GM10248 (cell line): ENCODE measurements around the gene SMARCB1.

Experiments used
- CTCF ChIA-PET: fragments of 300-600 bp; sonication (Branson Sonifier 250); formaldehyde crosslinking; extraction: SDS; loops from one replicate; lab custom pipeline; 2021; ENCODE audit warnings: antibody characterized with exemption; lab: Yijun Ruan, JAX
- POLR2A ChIA-PET: fragments of 350-650 bp; sonication (Branson Sonifier 250); formaldehyde crosslinking; extraction: SDS; loops from one replicate; lab custom pipeline; 2020; ENCODE audit warnings: antibody characterized with exemption; lab: Yijun Ruan, JAX
- DNase-seq: peaks from one replicate; pipeline ENCODE4 v3.0.0; 2012; ENCODE audit errors: extremely low spot score
- CTCF ChIP-seq: IDR thresholded peaks from 2 replicates; pipeline ENCODE4 v1.5.1; 2012; ENCODE audit warnings: mild to moderate bottlenecking, low read depth; ENCODE audit errors: extremely low read depth, missing control alignments, control extremely low read depth

SMARCB1 gene

GRCh38 chr22:23837911-23838680 is 51.3 kb downstream of the SMARCB1 start:
- DNase-seq = no peak
- no peak for TF ChIP-seq CTCF
- POLR2A ChIA-PET = no interaction called here
- CTCF ChIA-PET = interaction anchor here (0.9 to 1.2 kb wide), 2 partner anchors 12 to 15 kb away, joined by 3 to 5 read pairs; no protein-coding TSS in a partner anchor

GRCh38 chr22:23838681-23839468 is 52.1 kb downstream of the SMARCB1 start, which contains the start of gene DERL3:
Gene DERL3 (minus strand): TSS chr22:23839006. CDS start chr22:23838987, 19 bp downstream.
- ChIA-PET POLR2A (no interaction called here), CTCF (interaction anchor here (0.9 kb wide), 1 partner anchor 11 kb away, joined by 5 read pairs; no protein-coding TSS in a partner anchor)
- DNase-seq = peak; percentile 94
- no peak for TF ChIP-seq CTCF

- DNase-seq = no peak
- TF ChIP-seq CTCF = no peak
- CTCF ChIA-PET = no interaction called here
- POLR2A ChIA-PET = no interaction called here
Observed at GRCh38 chr22:23840026-23840425, 53.3 kb downstream of the SMARCB1 start.

- ChIA-PET POLR2A (no interaction called here), CTCF (no interaction called here)
- DNase-seq = no peak
- TF ChIP-seq CTCF = no peak
Observed at GRCh38 chr22:23841292-23841691, 54.5 kb downstream of the SMARCB1 start.

- no peak for TF ChIP-seq CTCF
- ChIA-PET CTCF (no interaction called here), POLR2A (no interaction called here)
- DNase-seq = no peak
Observed at GRCh38 chr22:23841736-23842445, 55.1 kb downstream of the SMARCB1 start.

- ChIA-PET CTCF (interaction anchor here (1.2 to 5.3 kb wide), 2 partner anchors 8 to 72 kb away, joined by 3 to 46 read pairs; partner anchors contain the start of gene MMP11), POLR2A (interaction anchor here (0.6 kb wide), 1 partner anchor 706 kb away, joined by 3 read pairs; no protein-coding TSS in a partner anchor)
- no peak for TF ChIP-seq CTCF
- DNase-seq = no peak
Observed at GRCh38 chr22:23842599-23842998, 55.8 kb downstream of the SMARCB1 start.
